Measurements from ENCODE around the gene APOA4. TPM values are rescaled to one million over a fixed set of nuclear protein-coding genes. Genes with fewer than 3 reads are reported as not detected.

APOA4 gene
- total and polyA plus RNA-seq, 2 experiments from 2014 or later: not detected

- TF ChIP-seq, protein P1, sequence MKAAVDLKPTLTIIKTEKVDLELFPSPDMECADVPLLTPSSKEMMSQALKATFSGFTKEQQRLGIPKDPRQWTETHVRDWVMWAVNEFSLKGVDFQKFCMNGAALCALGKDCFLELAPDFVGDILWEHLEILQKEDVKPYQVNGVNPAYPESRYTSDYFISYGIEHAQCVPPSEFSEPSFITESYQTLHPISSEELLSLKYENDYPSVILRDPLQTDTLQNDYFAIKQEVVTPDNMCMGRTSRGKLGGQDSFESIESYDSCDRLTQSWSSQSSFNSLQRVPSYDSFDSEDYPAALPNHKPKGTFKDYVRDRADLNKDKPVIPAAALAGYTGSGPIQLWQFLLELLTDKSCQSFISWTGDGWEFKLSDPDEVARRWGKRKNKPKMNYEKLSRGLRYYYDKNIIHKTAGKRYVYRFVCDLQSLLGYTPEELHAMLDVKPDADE (IDR thresholded peaks at IDR 0.05): no peak
Measured at GRCh38 chr11:116860303-116860702, 37.2 kb upstream of the APOA4 start (continued).

GRCh38 chr11:116859175-116859574 lies 36.1 kb upstream of the APOA4 start:
- peaks cover 27% of the 10 kb centered on the region for H3K36me3 Mint-ChIP-seq (ENCODE audit: low read depth)
- H3K4me1 Mint-ChIP-seq: no peaks in the 10 kb centered on the region
- H2AFZ ChIP-seq: no peak overlapping the region
- H4K20me1 ChIP-seq (replicated peaks; ENCODE audit: insufficient read depth): no peaks in the 10 kb centered on the region
- ATAC-seq: no peak
- no peaks in the 10 kb centered on the region for H3K79me2 ChIP-seq (replicated peaks; ENCODE audit: insufficient read depth)
- no peaks in the 10 kb centered on the region for H3K4me1 ChIP-seq (ENCODE audit: insufficient read depth)
- DNase-seq (ENCODE audit: low spot score): no peak
- no peak overlapping the region for H3K4me2 ChIP-seq
- no peak overlapping the region for H3K4me3 ChIP-seq
- no peaks in the 10 kb centered on the region for H3K9me3 Mint-ChIP-seq
- no peaks in the 10 kb centered on the region for H3K9me2 ChIP-seq (ENCODE audit: insufficient read depth)
- no peaks in the 10 kb centered on the region for H3K27me3 ChIP-seq (ENCODE audit: insufficient read depth)
- no peak overlapping the region for H3K27ac ChIP-seq (ENCODE audit: low read depth)
- TF ChIP-seq ZNF462 (CRISPR knock-in tag; IDR thresholded peaks at IDR 0.05): no peak
- no peak for TF ChIP-seq STAT1 (IDR thresholded peaks at IDR 0.05; ENCODE audit: unreplicated experiment)
- TF ChIP-seq CTCF (conservative IDR thresholded peaks at IDR 0.05; ENCODE audit: low read depth in 2 of 2): no peak
- TF ChIP-seq, protein P1 (IDR thresholded peaks at IDR 0.05): no peak
- TF ChIP-seq, protein P2, sequence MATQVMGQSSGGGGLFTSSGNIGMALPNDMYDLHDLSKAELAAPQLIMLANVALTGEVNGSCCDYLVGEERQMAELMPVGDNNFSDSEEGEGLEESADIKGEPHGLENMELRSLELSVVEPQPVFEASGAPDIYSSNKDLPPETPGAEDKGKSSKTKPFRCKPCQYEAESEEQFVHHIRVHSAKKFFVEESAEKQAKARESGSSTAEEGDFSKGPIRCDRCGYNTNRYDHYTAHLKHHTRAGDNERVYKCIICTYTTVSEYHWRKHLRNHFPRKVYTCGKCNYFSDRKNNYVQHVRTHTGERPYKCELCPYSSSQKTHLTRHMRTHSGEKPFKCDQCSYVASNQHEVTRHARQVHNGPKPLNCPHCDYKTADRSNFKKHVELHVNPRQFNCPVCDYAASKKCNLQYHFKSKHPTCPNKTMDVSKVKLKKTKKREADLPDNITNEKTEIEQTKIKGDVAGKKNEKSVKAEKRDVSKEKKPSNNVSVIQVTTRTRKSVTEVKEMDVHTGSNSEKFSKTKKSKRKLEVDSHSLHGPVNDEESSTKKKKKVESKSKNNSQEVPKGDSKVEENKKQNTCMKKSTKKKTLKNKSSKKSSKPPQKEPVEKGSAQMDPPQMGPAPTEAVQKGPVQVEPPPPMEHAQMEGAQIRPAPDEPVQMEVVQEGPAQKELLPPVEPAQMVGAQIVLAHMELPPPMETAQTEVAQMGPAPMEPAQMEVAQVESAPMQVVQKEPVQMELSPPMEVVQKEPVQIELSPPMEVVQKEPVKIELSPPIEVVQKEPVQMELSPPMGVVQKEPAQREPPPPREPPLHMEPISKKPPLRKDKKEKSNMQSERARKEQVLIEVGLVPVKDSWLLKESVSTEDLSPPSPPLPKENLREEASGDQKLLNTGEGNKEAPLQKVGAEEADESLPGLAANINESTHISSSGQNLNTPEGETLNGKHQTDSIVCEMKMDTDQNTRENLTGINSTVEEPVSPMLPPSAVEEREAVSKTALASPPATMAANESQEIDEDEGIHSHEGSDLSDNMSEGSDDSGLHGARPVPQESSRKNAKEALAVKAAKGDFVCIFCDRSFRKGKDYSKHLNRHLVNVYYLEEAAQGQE (IDR thresholded peaks at IDR 0.05; ENCODE audit: unreplicated experiment): no peak
- no peak for TF ChIP-seq NANOG (IDR thresholded peaks at IDR 0.05; ENCODE audit: borderline replicate concordance)
- TF ChIP-seq ZNF114 (CRISPR knock-in tag; IDR thresholded peaks at IDR 0.05): no peak
- TF ChIP-seq CREB1 (CRISPR knock-in tag; IDR thresholded peaks at IDR 0.05; ENCODE audit: low read depth): no peak
- no peak for TF ChIP-seq EZH2 (IDR thresholded peaks at IDR 0.05; ENCODE audit: low read depth, unreplicated experiment)
- no peak for TF ChIP-seq JUNB (IDR thresholded peaks at IDR 0.05; ENCODE audit: unreplicated experiment)
- H3K36me3 ChIP-seq (ENCODE audit: insufficient read depth): peaks cover 14% of the 10 kb centered on the region
- peaks cover 2% of the 10 kb centered on the region for H3K27me3 Mint-ChIP-seq (ENCODE audit: insufficient read depth, low read depth, poor library complexity)
- H3F3A ChIP-seq (replicated peaks; ENCODE audit: low read depth): no peaks in the 10 kb centered on the region
- no peak overlapping the region for H3K27ac Mint-ChIP-seq
- no peak overlapping the region for H3K4me3 Mint-ChIP-seq
